Measurements from ENCODE around the gene CCDC191.

DNA sequence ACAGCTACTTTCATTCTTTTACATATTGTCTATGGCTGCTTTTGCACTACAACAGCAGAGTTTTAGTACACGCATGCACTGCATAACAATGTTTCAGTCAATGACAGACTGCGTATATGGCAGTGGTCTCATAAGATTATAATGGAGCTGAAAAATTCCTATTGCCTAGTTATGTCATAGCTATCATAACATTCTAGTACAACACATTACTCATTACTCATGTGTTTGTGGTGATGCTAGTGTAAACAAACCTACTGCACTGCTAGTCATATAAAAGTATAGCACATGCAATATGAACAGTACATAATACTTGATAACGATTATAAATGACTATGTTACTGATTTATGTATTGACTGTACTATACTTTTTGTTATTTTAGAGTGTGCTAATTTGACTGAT, 48.1 kb upstream of the CCDC191 start:
- TF ChIP-seq POLR2A (conservative IDR thresholded peaks at IDR 0.05) = no peak
- TF ChIP-seq ZEB2 (IDR thresholded peaks at IDR 0.05) = no peak
- TF ChIP-seq SMARCB1 (IDR thresholded peaks at IDR 0.05; ENCODE audit: insufficient read length, low read depth) = no peak
- TF ChIP-seq NR3C1 (CRISPR knock-in tag; IDR thresholded peaks at IDR 0.05) = no peak
- TF ChIP-seq, protein P1, sequence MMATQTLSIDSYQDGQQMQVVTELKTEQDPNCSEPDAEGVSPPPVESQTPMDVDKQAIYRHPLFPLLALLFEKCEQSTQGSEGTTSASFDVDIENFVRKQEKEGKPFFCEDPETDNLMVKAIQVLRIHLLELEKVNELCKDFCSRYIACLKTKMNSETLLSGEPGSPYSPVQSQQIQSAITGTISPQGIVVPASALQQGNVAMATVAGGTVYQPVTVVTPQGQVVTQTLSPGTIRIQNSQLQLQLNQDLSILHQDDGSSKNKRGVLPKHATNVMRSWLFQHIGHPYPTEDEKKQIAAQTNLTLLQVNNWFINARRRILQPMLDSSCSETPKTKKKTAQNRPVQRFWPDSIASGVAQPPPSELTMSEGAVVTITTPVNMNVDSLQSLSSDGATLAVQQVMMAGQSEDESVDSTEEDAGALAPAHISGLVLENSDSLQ (IDR thresholded peaks at IDR 0.05) = no peak

All from K562 (cell line).